ENCODE data around the gene WDR12. TPM values are rescaled to one million over a fixed set of nuclear protein-coding genes. Genes with fewer than 3 reads are reported as not detected.
"Not testable (repeated sequence)": the region's sequence is repeated elsewhere in the genome, so short reads cannot be mapped to it uniquely, and the experiment has no call there.

WDR12 gene
- total and polyA plus RNA-seq, 2 donors (not counting 3 experiments of a cell fraction or from before 2014, with no cell fraction given): 8.5 to 65.6 TPM

GRCh38 chr2:202912342-202913201 is 1.1 kb upstream of the WDR12 start:
- CTCF ChIA-PET: interaction anchor here (1.1 kb wide), 1 partner anchor 41 kb away, joined by 3 read pairs; the partner anchor contains the start of gene ICA1L
- H3K4me1 ChIP-seq (ENCODE audit: control insufficient read depth, extremely low read depth, insufficient read depth, low read length); H3K36me3 ChIP-seq (ENCODE audit: control insufficient read depth in 2 of 2, extremely low read depth in 1 of 2, insufficient read depth in 2 of 2, low read length in 2 of 2); dilution Hi-C loops (cut with MboI; ENCODE audit: extremely low pct_ligation_motif_present, low sequenced_read_pairs); H3K9me1 ChIP-seq (replicated peaks; ENCODE audit: control insufficient read depth, extremely low read depth, insufficient read depth, low read length); H4K20me1 ChIP-seq (replicated peaks; ENCODE audit: control insufficient read depth, extremely low read depth, insufficient read depth, low read length); POLR2A ChIA-PET; FAIRE-seq; H3K9me3 ChIP-seq (replicated peaks; ENCODE audit: control insufficient read depth, insufficient read depth, low read length); H3K27me3 ChIP-seq (ENCODE audit: control insufficient read depth in 2 of 2, insufficient read depth in 2 of 2, low read length in 2 of 2): not testable (repeated sequence)
- peak overlapping the region; percentile 84 to 97 (median 97) for H3K4me3 ChIP-seq (replicated peaks in 1 of 3; ENCODE audit: insufficient read depth in 1 of 3, low read depth in 1 of 3, low read length in 3 of 3)
- peak overlapping the region; percentile 79 for H2AFZ ChIP-seq (ENCODE audit: low read depth, low read length)
- intact Hi-C loops (cut with micrococcal nuclease): loop anchor here (1.0 to 10.0 kb wide), 4 partner anchors 192 to 542 kb away; partner anchors contain the start of gene ABI2
- H3K27ac ChIP-seq (ENCODE audit: insufficient read depth, low read depth, low read length): peak overlapping the region; percentile 86
- BruUV-seq (replicated peaks): TSS peak; percentile 73
- H3K4me2 ChIP-seq (ENCODE audit: insufficient read depth, low read length): peak overlapping the region; percentile 57
- TF ChIP-seq POLR2AphosphoS5 (IDR thresholded peaks at IDR 0.05; ENCODE audit: insufficient read depth, low read depth, low read length): peak; percentile 8
- peak overlapping the region; percentile 97 for H3K9ac ChIP-seq (replicated peaks; ENCODE audit: extremely low read depth, insufficient read depth, low read length)
- DNase-seq (ENCODE audit: low read depth, low spot score): peak; percentile 18
- H3K79me2 ChIP-seq (ENCODE audit: control insufficient read depth, insufficient read depth, low read length): peaks cover 37% of the 10 kb centered on the region

- H3K9me1 ChIP-seq (replicated peaks; ENCODE audit: control insufficient read depth, extremely low read depth, insufficient read depth, low read length): no peaks in the 10 kb centered on the region
- intact Hi-C loops (cut with micrococcal nuclease): loop anchor here (1.0 to 10.0 kb wide), 4 partner anchors 103 to 544 kb away; partner anchors contain the start of genes ABI2 and NBEAL1
- peaks cover 40% of the 10 kb centered on the region for H3K79me2 ChIP-seq (ENCODE audit: control insufficient read depth, insufficient read depth, low read length)
- peaks cover 7% of the 10 kb centered on the region for H3K4me1 ChIP-seq (ENCODE audit: control insufficient read depth, extremely low read depth, insufficient read depth, low read length)
- H2AFZ ChIP-seq (ENCODE audit: low read depth, low read length): peak overlapping the region; percentile 53
- H3K9me3 ChIP-seq (replicated peaks; ENCODE audit: control insufficient read depth, insufficient read depth, low read length): no peaks in the 10 kb centered on the region
- DNase-seq (ENCODE audit: low read depth, low spot score) (no peak), FAIRE-seq (no peak)
- TF ChIP-seq POLR2A (IDR thresholded peaks at IDR 0.05; ENCODE audit: low read depth, low read length) (no peak), MYC (IDR thresholded peaks at IDR 0.05; ENCODE audit: low read depth, low read length) (no peak), EZH2 (IDR thresholded peaks at IDR 0.05; ENCODE audit: borderline replicate concordance, low read depth, low read length, severe bottlenecking) (no peak), FOS (IDR thresholded peaks at IDR 0.05; ENCODE audit: borderline replicate concordance, insufficient read depth, low read length) (no peak), JUN (IDR thresholded peaks at IDR 0.05; ENCODE audit: borderline replicate concordance, insufficient read depth, insufficient read length, low read depth) (no peak)
- dilution Hi-C loops (cut with MboI; ENCODE audit: extremely low pct_ligation_motif_present, low sequenced_read_pairs): no loop called here
- no peaks in the 10 kb centered on the region for H3K36me3 ChIP-seq (ENCODE audit: control insufficient read depth in 2 of 2, extremely low read depth in 1 of 2, insufficient read depth in 2 of 2, low read length in 2 of 2)
- CTCF ChIA-PET: interaction anchor here (1.1 kb wide), 1 partner anchor 40 kb away, joined by 3 read pairs; the partner anchor contains the start of gene ICA1L
- peak overlapping the region; percentile 84 to 97 (median 97) for H3K4me3 ChIP-seq (replicated peaks in 1 of 3; ENCODE audit: insufficient read depth in 1 of 3, low read depth in 1 of 3, low read length in 3 of 3)
- H3K27me3 ChIP-seq (ENCODE audit: control insufficient read depth in 2 of 2, insufficient read depth in 2 of 2, low read length in 2 of 2): no peaks in the 10 kb centered on the region
- peak overlapping the region; percentile 97 for H3K9ac ChIP-seq (replicated peaks; ENCODE audit: extremely low read depth, insufficient read depth, low read length)
- POLR2A ChIA-PET: interaction anchor here (0.6 kb wide), 1 partner anchor 217 kb away, joined by 6 read pairs; no protein-coding TSS in a partner anchor
- peak overlapping the region; percentile 88 for H3K4me2 ChIP-seq (ENCODE audit: insufficient read depth, low read length)
- peak overlapping the region; percentile 38 for H3K27ac ChIP-seq (ENCODE audit: insufficient read depth, low read depth, low read length)
- no peaks in the 10 kb centered on the region for H4K20me1 ChIP-seq (replicated peaks; ENCODE audit: control insufficient read depth, extremely low read depth, insufficient read depth, low read length)
- TSS peak; percentile 46 for BruUV-seq (replicated peaks)
These were observed 316 bp downstream of the WDR12 start for GRCh38 chr2:202911203-202911511.

Data from endothelial cell of umbilical vein (primary cell).